Measurements from ENCODE around the gene BARX2.
A peak's percentile ranks its signal among the peaks of the same experiment; 100 is the strongest.

BARX2 gene

GRCh38 chr11:129359748-129360147, 15.9 kb upstream of the BARX2 start:
- FAIRE-seq: no peak
- no peak for DNase-seq (ENCODE audit: insufficient read length)
- TF ChIP-seq POLR2A (IDR thresholded peaks at IDR 0.05; ENCODE audit: low read depth, low read length): no peak
- TF ChIP-seq POLR2AphosphoS5 (IDR thresholded peaks at IDR 0.05; ENCODE audit: low read depth, low read length): no peak
- no peak for TF ChIP-seq TAF1 (IDR thresholded peaks at IDR 0.05; ENCODE audit: borderline replicate concordance, low read depth, low read length)

- peak; percentile 99 for FAIRE-seq
- TF ChIP-seq POLR2AphosphoS5 (IDR thresholded peaks at IDR 0.05; ENCODE audit: low read depth, low read length): no peak
- TF ChIP-seq POLR2A (IDR thresholded peaks at IDR 0.05; ENCODE audit: low read depth, low read length): no peak
- TF ChIP-seq TAF1 (IDR thresholded peaks at IDR 0.05; ENCODE audit: borderline replicate concordance, low read depth, low read length): no peak
- DNase-seq (ENCODE audit: insufficient read length): peak; percentile 18
Observed at GRCh38 chr11:129364143-129364654, 11.4 kb upstream of the BARX2 start.

DNA sequence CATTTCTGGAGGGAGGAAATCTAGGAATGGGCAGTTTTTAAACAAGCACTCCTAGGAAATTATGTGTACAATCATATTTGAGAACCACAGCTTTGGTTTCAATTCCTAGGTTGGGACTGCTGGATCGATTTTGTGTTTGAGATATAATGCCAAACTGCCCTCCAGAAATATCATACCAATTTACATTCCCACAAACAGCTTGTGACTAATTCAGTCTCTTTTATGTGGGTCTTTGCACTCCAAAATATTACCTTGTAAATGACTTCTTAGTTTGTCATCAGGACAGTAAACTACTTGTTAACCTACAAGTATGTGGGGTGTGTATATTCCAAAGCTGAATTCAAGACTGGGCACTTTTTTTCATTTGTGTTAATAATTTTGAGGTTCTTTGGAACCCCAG, 9.8 kb upstream of the BARX2 start:
- DNase-seq (ENCODE audit: insufficient read length) (no peak), FAIRE-seq (no peak)
- TF ChIP-seq POLR2AphosphoS5 (IDR thresholded peaks at IDR 0.05; ENCODE audit: low read depth, low read length) (no peak), TAF1 (IDR thresholded peaks at IDR 0.05; ENCODE audit: borderline replicate concordance, low read depth, low read length) (no peak), POLR2A (IDR thresholded peaks at IDR 0.05; ENCODE audit: low read depth, low read length) (no peak)

- FAIRE-seq: no peak
- no peak for DNase-seq (ENCODE audit: insufficient read length)
- TF ChIP-seq POLR2A (IDR thresholded peaks at IDR 0.05; ENCODE audit: low read depth, low read length) (no peak), TAF1 (IDR thresholded peaks at IDR 0.05; ENCODE audit: borderline replicate concordance, low read depth, low read length) (no peak), POLR2AphosphoS5 (IDR thresholded peaks at IDR 0.05; ENCODE audit: low read depth, low read length) (no peak)
Observed at GRCh38 chr11:129366737-129367597, 8.7 kb upstream of the BARX2 start.

GRCh38 chr11:129368889-129369672, 6.6 kb upstream of the BARX2 start:
- DNase-seq (ENCODE audit: insufficient read length) (no peak), FAIRE-seq (peak; percentile 24)
- TF ChIP-seq POLR2AphosphoS5 (IDR thresholded peaks at IDR 0.05; ENCODE audit: low read depth, low read length): no peak
- no peak for TF ChIP-seq POLR2A (IDR thresholded peaks at IDR 0.05; ENCODE audit: low read depth, low read length)
- no peak for TF ChIP-seq TAF1 (IDR thresholded peaks at IDR 0.05; ENCODE audit: borderline replicate concordance, low read depth, low read length)

- no peak for DNase-seq (ENCODE audit: insufficient read length)
- no peak for FAIRE-seq
- no peak for TF ChIP-seq POLR2AphosphoS5 (IDR thresholded peaks at IDR 0.05; ENCODE audit: low read depth, low read length)
- TF ChIP-seq TAF1 (IDR thresholded peaks at IDR 0.05; ENCODE audit: borderline replicate concordance, low read depth, low read length): no peak
- no peak for TF ChIP-seq POLR2A (IDR thresholded peaks at IDR 0.05; ENCODE audit: low read depth, low read length)
Observed at GRCh38 chr11:129370715-129371114, 4.9 kb upstream of the BARX2 start.

GRCh38 chr11:129372609-129373488, 2.8 kb upstream of the BARX2 start:
- FAIRE-seq (no peak), DNase-seq (ENCODE audit: insufficient read length) (peak; percentile 13)
- no peak for TF ChIP-seq POLR2A (IDR thresholded peaks at IDR 0.05; ENCODE audit: low read depth, low read length)
- TF ChIP-seq TAF1 (IDR thresholded peaks at IDR 0.05; ENCODE audit: borderline replicate concordance, low read depth, low read length): no peak
- no peak for TF ChIP-seq POLR2AphosphoS5 (IDR thresholded peaks at IDR 0.05; ENCODE audit: low read depth, low read length)

- no peak for DNase-seq (ENCODE audit: insufficient read length)
- FAIRE-seq: no peak
Observed at GRCh38 chr11:129373489-129373953, 2.1 kb upstream of the BARX2 start.

DNA sequence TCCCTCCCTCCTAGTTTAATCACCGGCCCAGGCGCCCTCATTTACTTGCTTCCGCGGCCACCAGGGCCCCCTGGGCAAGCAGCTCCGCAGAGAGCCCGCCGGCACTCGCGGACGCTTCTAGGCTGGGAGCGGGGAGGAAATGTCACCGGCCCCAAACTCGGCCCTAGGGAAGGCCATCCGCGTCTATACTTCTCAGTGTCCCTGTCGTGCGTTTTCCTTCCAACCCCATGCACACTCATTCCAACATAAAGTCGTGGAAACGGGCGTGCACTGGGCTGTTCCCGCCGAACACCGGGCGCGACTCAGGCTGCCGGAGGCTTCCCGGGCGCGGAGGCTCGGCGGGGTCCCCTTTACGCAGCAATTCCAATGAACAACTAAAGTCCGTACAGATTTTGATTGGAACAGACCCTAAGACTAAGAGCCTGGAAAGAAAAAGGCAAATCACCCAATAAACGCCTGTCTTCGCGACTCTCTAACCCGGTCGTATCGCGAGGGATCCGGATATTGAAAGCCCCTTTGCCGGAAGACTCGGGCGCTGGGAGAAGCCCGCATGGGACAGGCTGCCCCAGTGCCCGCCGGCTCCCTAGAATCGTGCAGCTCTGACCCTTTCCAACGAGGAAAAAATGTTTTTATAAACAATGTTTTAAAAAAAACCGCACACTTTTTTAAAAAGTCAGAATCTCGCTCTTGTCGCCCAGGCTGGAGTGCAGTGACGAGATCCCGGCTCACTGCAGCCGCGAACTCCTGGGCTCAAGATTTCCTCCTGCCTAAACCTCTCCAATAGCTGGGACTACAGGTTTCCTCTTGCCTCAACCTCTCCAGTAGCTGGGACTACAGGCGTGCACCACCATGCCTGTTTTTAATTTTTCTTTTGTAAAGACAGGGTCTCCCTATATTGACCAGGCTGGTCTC, 1.3 kb upstream of the BARX2 start:
- DNase-seq (ENCODE audit: insufficient read length) (peak; percentile 15), FAIRE-seq (no peak)
- TF ChIP-seq POLR2A (IDR thresholded peaks at IDR 0.05; ENCODE audit: low read depth, low read length): no peak
- TF ChIP-seq TAF1 (IDR thresholded peaks at IDR 0.05; ENCODE audit: borderline replicate concordance, low read depth, low read length): no peak
- no peak for TF ChIP-seq POLR2AphosphoS5 (IDR thresholded peaks at IDR 0.05; ENCODE audit: low read depth, low read length)

More at GRCh38 chr11:129373489-129373953, 2.1 kb upstream of the BARX2 start:
- TF ChIP-seq POLR2AphosphoS5 (IDR thresholded peaks at IDR 0.05; ENCODE audit: low read depth, low read length): no peak
- no peak for TF ChIP-seq POLR2A (IDR thresholded peaks at IDR 0.05; ENCODE audit: low read depth, low read length)
- TF ChIP-seq TAF1 (IDR thresholded peaks at IDR 0.05; ENCODE audit: borderline replicate concordance, low read depth, low read length): no peak

Data from GM12892 (cell line).